Bronchial epithelial cell (primary cell): Measurements from ENCODE around the gene AHNAK. TPM values are rescaled to one million over a fixed set of nuclear protein-coding genes. Genes with fewer than 3 reads are reported as not detected.

ENCODE experiments used
- DNase-seq: peaks from one replicate; pipeline ENCODE4 v3.0.0-alpha.2; 2010; ENCODE audit warnings: low read depth
- FAIRE-seq: peaks from 2 replicates; lab custom pipeline; 2011; peaks lifted over from hg19 to GRCh38; lab: Jason Lieb, UNC
- H3K27me3 ChIP-seq: 2 replicates; pipeline ENCODE4 v1.5.1; 2011; ENCODE audit warnings: low read length; ENCODE audit not compliant: control insufficient read depth, insufficient read depth
- H3K36me3 ChIP-seq: 2 replicates; pipeline ENCODE4 v1.5.1; 2011; ENCODE audit warnings: low read length; ENCODE audit not compliant: control insufficient read depth, insufficient read depth
- H3K4me3 ChIP-seq: 2 replicates; pipeline ENCODE4 v1.5.1; 2011; ENCODE audit warnings: mild to moderate bottlenecking, low read depth, low read length, control low read depth
- CTCF ChIP-seq: IDR thresholded peaks from 2 replicates; pipeline ENCODE4 v1.5.1; 2011; ENCODE audit warnings: mild to moderate bottlenecking, moderate library complexity, low read length, control low read depth, inconsistent platforms; ENCODE audit not compliant: insufficient read depth, severe bottlenecking
- total RNA-seq: library from RNA; depleted of rRNA; stranded (reverse); fragments of >200 nt; gene quantifications from 2 replicates; pipeline ENCODE4 v1.2.1, GENCODE V29; 2014

AHNAK gene
- total RNA-seq, 1 donor from 2014 or later, result 354 TPM

- no peaks in the 10 kb centered on the region for H3K27me3 ChIP-seq
- H3K4me3 ChIP-seq, result no peak overlapping the region
- no peak for FAIRE-seq
- TF ChIP-seq CTCF, result no peak
- no peak for DNase-seq
- no peaks in the 10 kb centered on the region for H3K36me3 ChIP-seq
Observed at GRCh38 chr11:62498031-62498430, 48.6 kb downstream of the AHNAK start.

- no peaks in the 10 kb centered on the region for H3K27me3 ChIP-seq
- FAIRE-seq (no peak), DNase-seq (peak; percentile 98)
- H3K36me3 ChIP-seq, result no peaks in the 10 kb centered on the region
- TF ChIP-seq CTCF, result peak; percentile 53
- no peak overlapping the region for H3K4me3 ChIP-seq
Observed at GRCh38 chr11:62497132-62497801, 49.3 kb downstream of the AHNAK start.

GRCh38 chr11:62496676-62497075 is 49.9 kb downstream of the AHNAK start:
- Histone ChIP-seq H3K4me3 (no peak overlapping the region), H3K27me3 (no peaks in the 10 kb centered on the region), H3K36me3 (no peaks in the 10 kb centered on the region)
- DNase-seq, result no peak
- no peak for FAIRE-seq
- TF ChIP-seq CTCF, result no peak

- Histone ChIP-seq H3K36me3 (no peaks in the 10 kb centered on the region), H3K4me3 (no peak overlapping the region), H3K27me3 (no peaks in the 10 kb centered on the region)
- DNase-seq (no peak), FAIRE-seq (no peak)
- TF ChIP-seq CTCF, result no peak
Observed at GRCh38 chr11:62494246-62494645, 52.4 kb downstream of the AHNAK start.

- Histone ChIP-seq H3K36me3 (no peaks in the 10 kb centered on the region), H3K4me3 (no peak overlapping the region), H3K27me3 (no peaks in the 10 kb centered on the region)
- DNase-seq, result no peak
- FAIRE-seq, result no peak
- no peak for TF ChIP-seq CTCF
Observed at GRCh38 chr11:62493801-62494200, 52.8 kb downstream of the AHNAK start.

GRCh38 chr11:62492586-62492985 is 54.0 kb downstream of the AHNAK start:
- FAIRE-seq, result no peak
- TF ChIP-seq CTCF, result no peak
- no peaks in the 10 kb centered on the region for H3K36me3 ChIP-seq

More at GRCh38 chr11:62492586-62492985, 54.0 kb downstream of the AHNAK start:
- DNase-seq, result no peak
- H3K27me3 ChIP-seq, result no peaks in the 10 kb centered on the region
- H3K4me3 ChIP-seq, result no peak overlapping the region
